Keratinocyte (primary cell): ENCODE results near the gene RPH3AL. TPM values are rescaled to one million over a fixed set of nuclear protein-coding genes. Genes with fewer than 3 reads are reported as not detected.

Experiments
- DNase-seq: peaks from one replicate; pipeline ENCODE4 v3.0.0-alpha.2; 2011; ENCODE audit warnings: low read depth, missing footprints, low spot score
- FAIRE-seq: peaks from 2 replicates; lab custom pipeline; 2011; peaks lifted over from hg19 to GRCh38; lab: Jason Lieb, UNC
- H2AFZ ChIP-seq: 2 replicates; pipeline ENCODE4 v1.6.0; 2012; ENCODE audit warnings: low read length, control low read depth, inconsistent platforms; ENCODE audit not compliant: control insufficient read depth
- H3K27ac ChIP-seq: 2 replicates; pipeline ENCODE4 v1.5.1; 2011; ENCODE audit warnings: low read length; ENCODE audit not compliant: control insufficient read depth, insufficient read depth
- H3K27me3 ChIP-seq: 3 replicates; pipeline ENCODE4 v1.6.0; 2011; ENCODE audit warnings: low read length; ENCODE audit not compliant: control insufficient read depth, insufficient read depth; ENCODE audit errors: extremely low read depth
- H3K36me3 ChIP-seq, 2 experiments: 2 replicates in 1 of 2; 3 replicates in 1 of 2; pipeline ENCODE4 v1.5.1; 2011; ENCODE audit warnings: low read length in 2 of 2, mild to moderate bottlenecking in 1 of 2; ENCODE audit not compliant: control insufficient read depth in 2 of 2, insufficient read depth in 2 of 2; ENCODE audit errors: extremely low read depth in 1 of 2
- H3K4me1 ChIP-seq: 3 replicates; pipeline ENCODE4 v1.5.1; 2011; ENCODE audit warnings: low read length; ENCODE audit not compliant: control insufficient read depth, insufficient read depth; ENCODE audit errors: extremely low read depth
- H3K4me2 ChIP-seq: 3 replicates; pipeline ENCODE4 v1.6.0; 2011; ENCODE audit warnings: low read depth, low read length; ENCODE audit not compliant: control insufficient read depth, insufficient read depth; ENCODE audit errors: extremely low read depth
- H3K4me3 ChIP-seq, 3 experiments: fragments of 200-600 bp in 1 of 3; sonication (generic) in 1 of 3; 2 replicates in 2 of 3; 3 replicates in 1 of 3; pipeline ENCODE4 v1.5.1; 2011 to 2016; ENCODE audit warnings: low read length in 3 of 3, mild to moderate bottlenecking in 3 of 3, control low read depth in 2 of 3, inconsistent platforms in 1 of 3, low read depth in 1 of 3, mixed read lengths in 1 of 3, mixed run types in 1 of 3, moderate library complexity in 1 of 3; ENCODE audit not compliant: control insufficient read depth in 2 of 3, insufficient read depth in 2 of 3; ENCODE audit errors: extremely low read depth in 1 of 3
- H3K79me2 ChIP-seq: 2 replicates; pipeline ENCODE4 v1.6.0; 2012; ENCODE audit warnings: low read length; ENCODE audit not compliant: control insufficient read depth, insufficient read depth
- H3K9ac ChIP-seq: 3 replicates; pipeline ENCODE4 v1.6.0; 2011; ENCODE audit warnings: low read length; ENCODE audit not compliant: control insufficient read depth, insufficient read depth; ENCODE audit errors: extremely low read depth
- H3K9me1 ChIP-seq: 3 replicates; pipeline ENCODE4 v1.6.0; 2011; ENCODE audit warnings: low read length; ENCODE audit not compliant: control insufficient read depth, insufficient read depth; ENCODE audit errors: extremely low read depth
- H3K9me3 ChIP-seq: 2 replicates; pipeline ENCODE4 v1.5.1; 2012; ENCODE audit warnings: low read depth, low read length; ENCODE audit not compliant: control insufficient read depth
- H4K20me1 ChIP-seq: 3 replicates; pipeline ENCODE4 v1.6.0; 2011; ENCODE audit warnings: low read length; ENCODE audit not compliant: control insufficient read depth, insufficient read depth; ENCODE audit errors: extremely low read depth
- CTCF ChIP-seq, 3 experiments: IDR thresholded peaks in 1 of 3; conservative IDR thresholded peaks in 1 of 3; optimal IDR thresholded peaks in 1 of 3; 2 replicates in 2 of 3; 3 replicates in 1 of 3; pipeline versions ENCODE3 to v1.5.1; 2011; ENCODE audit warnings: low read length in 3 of 3, mild to moderate bottlenecking in 3 of 3, moderate library complexity in 2 of 3, control low read depth in 1 of 3, inconsistent platforms in 1 of 3; ENCODE audit not compliant: insufficient read depth in 2 of 3; ENCODE audit errors: extremely low read depth in 1 of 3
- EZH2 ChIP-seq: IDR thresholded peaks from one replicate; pipeline ENCODE4 v1.6.1; 2012; ENCODE audit warnings: inconsistent platforms, mild to moderate bottlenecking, low read length, moderate library complexity
- dilution Hi-C: fragments of 300-500 bp; cut with MboI; formaldehyde crosslinking; loops from one replicate; pipeline ENCODE4 v1.7.0; 2020; ENCODE audit warnings: low sequenced_read_pairs; ENCODE audit not compliant: extremely low pct_ligation_motif_present
- polyA plus RNA-seq, 5 experiments: library from polyadenylated mRNA; depleted of rRNA in 3 of 5; stranded (reverse) in 3 of 5; stranded (forward) in 1 of 5; unstranded in 1 of 5; fragments of >200 nt; gene quantifications; 1 replicate in 1 of 5; 2 replicates in 3 of 5; 3 replicates in 1 of 5; pipeline versions ENCODE4 v1.2.1 to v1.2.3, GENCODE V29; 2011 to 2012; ENCODE audit warnings: missing spikeins in 2 of 5, low read depth in 1 of 5, low replicate concordance in 1 of 5

The RPH3AL gene
- polyA plus RNA-seq, 1 donor (not counting 4 experiments of a cell fraction or from before 2014, with no cell fraction given), result 0.31 TPM

GRCh38 chr17:356671-357434 is 4.2 kb upstream of the RPH3AL start:
- Histone ChIP-seq H3K9me3 (no peaks in the 10 kb centered on the region), H3K4me3 (no peak overlapping the region), H3K4me1 (peaks cover 4% of the 10 kb centered on the region), H3K27ac (no peak overlapping the region), H3K36me3 (no peaks in the 10 kb centered on the region), H3K4me2 (no peak overlapping the region), H3K9ac (no peak overlapping the region), H3K27me3 (no peaks in the 10 kb centered on the region), H2AFZ (no peak overlapping the region), H3K79me2 (no peaks in the 10 kb centered on the region), H3K9me1 (no peaks in the 10 kb centered on the region), H4K20me1 (no peaks in the 10 kb centered on the region)
- dilution Hi-C loops, result no loop called here
- FAIRE-seq (no peak), DNase-seq (no peak)
- TF ChIP-seq EZH2 (no peak), CTCF (optimal IDR thresholded peaks at IDR 0.05 in 1 of 3, IDR thresholded peaks at IDR 0.05 in 1 of 3, conservative IDR thresholded peaks at IDR 0.05 in 1 of 3; ENCODE audit: extremely low read depth in 1 of 3, insufficient read depth in 2 of 3, low read length in 3 of 3) (no peak)

DNA sequence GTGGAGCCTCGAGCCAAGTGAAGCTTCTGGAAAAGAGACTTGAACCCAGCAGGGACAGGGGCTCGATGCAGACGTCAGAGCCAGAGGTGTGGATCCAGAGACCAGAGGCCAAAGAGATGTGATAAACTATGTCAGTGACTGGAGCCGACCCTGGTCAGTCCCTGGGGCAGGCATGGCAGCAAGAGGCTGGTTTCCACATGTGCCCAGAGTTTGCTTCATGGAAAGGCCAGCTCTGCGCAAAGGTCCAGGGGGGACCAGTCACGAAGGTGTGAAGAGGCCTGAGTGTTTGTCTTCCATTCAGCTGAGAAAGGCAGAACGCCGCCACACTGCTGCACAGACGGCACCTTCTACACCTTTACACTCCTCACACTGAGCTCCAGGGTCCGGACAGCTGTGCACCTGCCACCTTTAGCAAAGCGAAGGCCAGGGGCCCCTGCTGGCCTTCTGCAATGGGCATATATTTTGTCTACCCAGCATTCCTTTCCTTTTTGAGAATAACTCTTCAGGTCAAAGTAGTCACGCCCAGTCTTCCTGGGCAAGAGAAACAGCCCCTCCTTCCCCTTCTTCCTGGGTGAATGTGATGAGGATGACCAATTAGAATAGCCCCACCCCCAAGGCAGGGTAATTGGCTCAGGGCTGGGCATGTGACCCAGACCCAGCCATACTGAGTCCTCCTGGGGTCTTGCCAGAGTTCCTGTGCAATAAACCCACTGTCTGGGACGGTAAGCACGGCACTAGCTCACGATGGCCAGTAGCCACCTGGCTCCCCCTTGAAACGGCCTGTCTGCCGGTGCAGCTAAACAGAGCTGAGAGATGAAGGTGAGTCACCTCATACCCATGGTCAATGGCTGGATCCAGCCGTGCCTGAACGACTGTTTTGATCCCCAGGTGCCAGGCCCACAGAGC is 2.3 kb upstream of the RPH3AL start:
- Histone ChIP-seq H3K79me2 (no peaks in the 10 kb centered on the region), H3K9me3 (no peaks in the 10 kb centered on the region), H3K9me1 (no peaks in the 10 kb centered on the region), H3K27me3 (no peaks in the 10 kb centered on the region), H3K4me1 (peaks cover 22% of the 10 kb centered on the region), H4K20me1 (no peaks in the 10 kb centered on the region), H3K27ac (no peak overlapping the region), H2AFZ (no peak overlapping the region), H3K4me3 (no peak overlapping the region), H3K36me3 (no peaks in the 10 kb centered on the region), H3K4me2 (no peak overlapping the region), H3K9ac (no peak overlapping the region)
- TF ChIP-seq EZH2 (no peak), CTCF (optimal IDR thresholded peaks at IDR 0.05 in 1 of 3, IDR thresholded peaks at IDR 0.05 in 1 of 3, conservative IDR thresholded peaks at IDR 0.05 in 1 of 3; ENCODE audit: extremely low read depth in 1 of 3, insufficient read depth in 2 of 3, low read length in 3 of 3) (no peak)
- DNase-seq (no peak), FAIRE-seq (no peak)
- dilution Hi-C loops, result no loop called here
